Neural cell (in vitro differentiated cells): Measurements from ENCODE around the gene CLEC2D.

Experiments
- EP300 ChIP-seq: fragments of 450-650 bp; conservative IDR thresholded peaks from 2 replicates; pipeline ENCODE4 v1.6.1; 2014; ENCODE audit warnings: antibody characterized with exemption, mild to moderate bottlenecking, moderate library complexity; ENCODE audit not compliant: poor library complexity, severe bottlenecking
- MXI1 ChIP-seq: fragments of 450-650 bp; conservative IDR thresholded peaks from 2 replicates; pipeline ENCODE4 v1.6.1; 2014; ENCODE audit warnings: antibody characterized with exemption, mild to moderate bottlenecking; ENCODE audit not compliant: poor library complexity, severe bottlenecking
- POLR2AphosphoS5 ChIP-seq: IDR thresholded peaks from 2 replicates; pipeline ENCODE4 v1.6.1; 2012
- TF ChIP-seq, protein P1 (sequence below): fragments of 450-650 bp; IDR thresholded peaks from 2 replicates; pipeline ENCODE4 v1.5.1; 2014; ENCODE audit warnings: antibody characterized with exemption, mild to moderate bottlenecking, moderate library complexity; ENCODE audit not compliant: poor library complexity, severe bottlenecking

DNA sequence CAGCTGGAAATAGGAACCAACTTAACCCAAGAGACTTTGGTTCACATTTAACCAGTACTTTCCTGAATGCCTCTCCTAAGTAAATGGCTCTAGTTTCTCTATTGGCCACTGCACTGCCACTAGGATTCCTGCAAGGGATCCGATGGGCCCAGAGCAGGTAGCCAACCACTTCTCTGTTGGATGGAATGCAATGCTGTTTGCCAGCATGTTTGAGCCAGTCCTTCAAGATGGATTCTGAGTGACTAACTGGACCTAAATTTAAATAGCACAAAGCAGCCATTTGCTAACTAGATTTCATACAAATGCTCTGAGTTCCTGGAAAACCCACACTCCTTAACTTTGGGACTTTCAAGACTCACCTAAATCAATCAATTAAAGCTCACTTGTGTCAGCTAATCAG, 9.5 kb upstream of the CLEC2D start:
- TF ChIP-seq, protein P1, sequence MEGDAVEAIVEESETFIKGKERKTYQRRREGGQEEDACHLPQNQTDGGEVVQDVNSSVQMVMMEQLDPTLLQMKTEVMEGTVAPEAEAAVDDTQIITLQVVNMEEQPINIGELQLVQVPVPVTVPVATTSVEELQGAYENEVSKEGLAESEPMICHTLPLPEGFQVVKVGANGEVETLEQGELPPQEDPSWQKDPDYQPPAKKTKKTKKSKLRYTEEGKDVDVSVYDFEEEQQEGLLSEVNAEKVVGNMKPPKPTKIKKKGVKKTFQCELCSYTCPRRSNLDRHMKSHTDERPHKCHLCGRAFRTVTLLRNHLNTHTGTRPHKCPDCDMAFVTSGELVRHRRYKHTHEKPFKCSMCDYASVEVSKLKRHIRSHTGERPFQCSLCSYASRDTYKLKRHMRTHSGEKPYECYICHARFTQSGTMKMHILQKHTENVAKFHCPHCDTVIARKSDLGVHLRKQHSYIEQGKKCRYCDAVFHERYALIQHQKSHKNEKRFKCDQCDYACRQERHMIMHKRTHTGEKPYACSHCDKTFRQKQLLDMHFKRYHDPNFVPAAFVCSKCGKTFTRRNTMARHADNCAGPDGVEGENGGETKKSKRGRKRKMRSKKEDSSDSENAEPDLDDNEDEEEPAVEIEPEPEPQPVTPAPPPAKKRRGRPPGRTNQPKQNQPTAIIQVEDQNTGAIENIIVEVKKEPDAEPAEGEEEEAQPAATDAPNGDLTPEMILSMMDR, result no peak
- TF ChIP-seq EP300, result no peak
- TF ChIP-seq MXI1, result no peak
- no peak for TF ChIP-seq POLR2AphosphoS5
